Lung (tissue), 12 donors: ENCODE measurements around the gene DHFR. TPM values are rescaled to one million over a fixed set of nuclear protein-coding genes. Genes with fewer than 3 reads are reported as not detected.
"Not testable (repeated sequence)": the region's sequence is repeated elsewhere in the genome, so short reads cannot be mapped to it uniquely, and the experiment has no call there.

Source experiments
- ATAC-seq: fragments of 200-7000 bp; cut with Tn5 transposase; one replicate; pipeline ENCODE4 v1.9.1; 2020; ENCODE audit warnings: moderate number of reproducible peaks; ENCODE audit not compliant: insufficient read depth, low FRiP score
- DNase-seq, 3 donors: peaks; one replicate each; pipeline ENCODE4 v3.0.0-alpha.2; 2013 to 2017
- H3K27ac ChIP-seq, 2 donors: one replicate each; pipeline ENCODE4 v1.5.1; 2013; ENCODE audit warnings: mild to moderate bottlenecking in 2 of 2, moderate library complexity in 2 of 2, control low read depth in 1 of 2, inconsistent platforms in 1 of 2, low read depth in 1 of 2, low read length in 1 of 2
- H3K27me3 ChIP-seq, 3 donors: one replicate each; pipeline ENCODE4 v1.5.1; 2013; ENCODE audit warnings: low read length in 2 of 3; ENCODE audit not compliant: control insufficient read depth in 3 of 3, insufficient read depth in 3 of 3
- H3K36me3 ChIP-seq, 4 donors: one replicate each; pipeline ENCODE4 v1.5.1; 2013; ENCODE audit warnings: low read length in 4 of 4, mild to moderate bottlenecking in 1 of 4, moderate library complexity in 1 of 4; ENCODE audit not compliant: control insufficient read depth in 4 of 4, insufficient read depth in 4 of 4
- H3K4me1 ChIP-seq, 5 donors: one replicate each; pipeline ENCODE4 v1.5.1; 2013; ENCODE audit warnings: low read length in 5 of 5, mild to moderate bottlenecking in 2 of 5, moderate library complexity in 1 of 5; ENCODE audit not compliant: control insufficient read depth in 5 of 5, insufficient read depth in 5 of 5
- H3K4me3 ChIP-seq: one replicate; pipeline ENCODE4 v1.5.1; 2013; ENCODE audit warnings: mild to moderate bottlenecking, control low read depth, moderate library complexity
- H3K9ac ChIP-seq, 2 donors: one replicate each; pipeline ENCODE4 v1.5.1; 2013; ENCODE audit warnings: low read length in 2 of 2, control low read depth in 1 of 2; ENCODE audit not compliant: insufficient read depth in 1 of 2
- H3K9me3 ChIP-seq, 4 donors: one replicate each; pipeline ENCODE4 v1.5.1; 2013; ENCODE audit warnings: low read length in 3 of 4, mild to moderate bottlenecking in 1 of 4, moderate library complexity in 1 of 4; ENCODE audit not compliant: control insufficient read depth in 4 of 4, insufficient read depth in 3 of 4
- WGBS, 2 donors: extraction: QIAGEN DNeasy Blood & Tissue Kit; methylation state at CpG; one replicate each; pipeline ENCODE4 v1.1.7; 2013; 5-methylcytosine and 5-hydroxymethylcytosine counted together
- polyA plus RNA-seq, 2 donors: library from polyadenylated mRNA; stranded (reverse); fragments of 200-250 nt; gene quantifications; one replicate each; pipeline ENCODE4 v1.2.1, GENCODE V29; 2013
- total RNA-seq, 2 donors: library from RNA; depleted of rRNA in 1 of 2; stranded (reverse); fragments of >200 nt in 1 of 2; gene quantifications; one replicate each; pipeline ENCODE4 v1.2.1, GENCODE V29; 2014 to 2021
- TF ChIP-seq, protein P1 (sequence below): IDR thresholded peaks from 2 replicates; pipeline ENCODE4 v1.5.1; 2012; ENCODE audit warnings: mild to moderate bottlenecking; ENCODE audit errors: control extremely low read depth, extremely low read depth
- donor health status: control.
- donor health status: control.
- donor health status: Bipolar disorder and iron deficiency.
- donor health status: healthy.
- donor health status: DM: yes; HTN: yes; CAD: no.

Gene DHFR
- total and polyA plus RNA-seq, 4 donors: 8.1 to 16.0 (median 12.2) TPM

DNA sequence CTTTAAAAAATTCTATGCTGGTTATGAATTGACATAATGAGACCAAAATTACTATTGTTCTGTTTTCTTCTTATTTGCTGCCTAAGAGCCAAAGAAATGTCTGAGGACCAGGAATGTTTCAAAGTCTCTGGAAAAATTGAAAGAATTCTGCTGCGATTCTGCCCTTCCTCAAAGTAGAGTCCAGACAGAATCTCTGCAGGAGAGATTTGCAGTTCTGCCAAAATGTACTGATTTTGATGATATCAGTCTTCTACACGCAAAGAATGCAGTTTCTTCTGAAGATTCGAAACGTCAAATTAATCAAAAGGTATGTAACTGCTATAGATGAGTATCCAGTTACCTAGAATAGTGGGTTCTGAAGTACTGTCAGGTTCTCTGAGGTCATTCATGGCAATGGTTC is 10.3 kb upstream of the DHFR start:
- H3K9ac ChIP-seq: no peak overlapping the region
- H3K27me3 ChIP-seq: no peaks in the 10 kb centered on the region
- peaks cover 11 to 21% (median 17%) of the 10 kb centered on the region in 4 donors for H3K36me3 ChIP-seq
- no peaks in the 10 kb centered on the region for H3K9me3 ChIP-seq
- no peak overlapping the region for H3K4me3 ChIP-seq
- no peak for ATAC-seq
- no peak overlapping the region for H3K27ac ChIP-seq
- H3K4me1 ChIP-seq: peaks cover 0 to 3% (median 0%) of the 10 kb centered on the region in 5 donors
- TF ChIP-seq, protein P1, sequence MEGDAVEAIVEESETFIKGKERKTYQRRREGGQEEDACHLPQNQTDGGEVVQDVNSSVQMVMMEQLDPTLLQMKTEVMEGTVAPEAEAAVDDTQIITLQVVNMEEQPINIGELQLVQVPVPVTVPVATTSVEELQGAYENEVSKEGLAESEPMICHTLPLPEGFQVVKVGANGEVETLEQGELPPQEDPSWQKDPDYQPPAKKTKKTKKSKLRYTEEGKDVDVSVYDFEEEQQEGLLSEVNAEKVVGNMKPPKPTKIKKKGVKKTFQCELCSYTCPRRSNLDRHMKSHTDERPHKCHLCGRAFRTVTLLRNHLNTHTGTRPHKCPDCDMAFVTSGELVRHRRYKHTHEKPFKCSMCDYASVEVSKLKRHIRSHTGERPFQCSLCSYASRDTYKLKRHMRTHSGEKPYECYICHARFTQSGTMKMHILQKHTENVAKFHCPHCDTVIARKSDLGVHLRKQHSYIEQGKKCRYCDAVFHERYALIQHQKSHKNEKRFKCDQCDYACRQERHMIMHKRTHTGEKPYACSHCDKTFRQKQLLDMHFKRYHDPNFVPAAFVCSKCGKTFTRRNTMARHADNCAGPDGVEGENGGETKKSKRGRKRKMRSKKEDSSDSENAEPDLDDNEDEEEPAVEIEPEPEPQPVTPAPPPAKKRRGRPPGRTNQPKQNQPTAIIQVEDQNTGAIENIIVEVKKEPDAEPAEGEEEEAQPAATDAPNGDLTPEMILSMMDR: no peak
- WGBS, 2 donors: 92 to 96% methylated on average over 4 of the region's 4 CpGs
- no peak for DNase-seq

DNA sequence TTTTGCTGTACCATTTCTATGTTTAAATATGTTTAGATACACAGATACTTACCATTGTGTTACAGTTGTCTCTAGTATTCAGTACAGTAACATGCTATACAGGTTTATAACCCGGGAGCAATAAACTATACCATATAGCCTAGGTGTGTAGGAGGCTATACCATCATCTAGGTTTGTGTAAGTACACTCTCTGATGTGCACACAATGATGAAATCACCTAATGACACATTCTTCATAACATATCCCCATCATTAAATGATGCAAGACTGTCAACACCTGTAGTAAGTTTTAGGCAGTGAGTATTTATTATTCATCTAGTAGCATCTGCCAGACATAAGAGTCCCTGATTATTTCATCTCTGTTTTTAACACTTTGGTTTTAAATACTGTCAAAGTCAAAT is 7.3 kb upstream of the DHFR start:
- Histone ChIP-seq H3K4me1 (no peaks in the 10 kb centered on the region), H3K36me3 (peaks cover 8 to 30% (median 20%) of the 10 kb centered on the region in 4 donors), H3K27me3 (no peaks in the 10 kb centered on the region), H3K4me3 (no peak overlapping the region), H3K27ac (no peak overlapping the region), H3K9me3 (no peaks in the 10 kb centered on the region), H3K9ac (no peak overlapping the region)
- no peak for DNase-seq
- 95 to 100% methylated on average over 1 of the region's 1 CpG for WGBS, 2 donors
- no peak for ATAC-seq
- TF ChIP-seq, protein P1: no peak

DNA sequence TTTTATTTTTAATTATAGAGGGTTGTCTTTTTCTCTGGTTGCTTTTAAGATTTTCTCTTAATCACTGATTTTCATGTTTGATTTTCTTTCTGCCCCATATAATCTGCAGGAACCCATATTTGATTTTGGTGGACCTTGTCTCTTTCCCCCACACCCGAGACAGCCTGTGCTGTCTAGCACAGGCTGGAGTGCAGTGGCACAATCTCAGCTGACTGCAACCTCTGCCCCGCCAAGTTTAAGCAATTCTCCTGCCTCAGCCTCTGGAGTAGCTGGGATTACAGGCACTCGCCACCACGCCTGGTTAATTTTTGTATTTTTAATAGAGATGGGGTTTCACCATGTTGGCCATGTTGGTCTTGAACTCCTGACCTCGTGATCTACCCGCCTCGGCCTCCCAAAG is 5.9 kb upstream of the DHFR start:
- H3K4me1 ChIP-seq, H3K27ac ChIP-seq, H3K9ac ChIP-seq, H3K27me3 ChIP-seq, DNase-seq, ATAC-seq, H3K4me3 ChIP-seq, H3K9me3 ChIP-seq: not testable (repeated sequence)
- 93 to 94% methylated on average over 7 of the region's 7 CpGs for WGBS, 2 donors
- H3K36me3 ChIP-seq: peaks cover 6 to 21% (median 14%) of the 10 kb centered on the region in 4 donors

DNA sequence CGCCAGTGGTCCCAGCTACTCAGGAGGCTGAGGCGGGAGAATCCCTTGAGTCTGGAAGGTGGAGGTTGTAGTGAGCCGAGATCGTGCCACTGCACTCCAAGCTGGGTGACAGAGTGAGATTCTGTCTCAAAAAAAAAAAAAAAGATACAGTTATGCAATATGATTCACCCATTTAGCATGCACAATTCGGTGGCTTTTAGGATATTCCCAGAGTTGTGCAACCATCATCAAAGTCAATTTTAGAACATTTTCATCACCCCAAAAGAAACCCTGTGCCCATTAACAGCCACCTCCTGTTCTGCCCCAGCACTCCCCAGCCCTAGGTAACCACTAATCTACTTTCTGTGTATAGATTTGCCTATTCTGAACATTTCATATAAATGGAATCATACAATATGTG is 4.3 kb upstream of the DHFR start:
- no peak overlapping the region for H3K9ac ChIP-seq
- TF ChIP-seq, protein P1: no peak
- ATAC-seq (no peak), DNase-seq (no peak)
- peaks cover under 1 to 11% (median 6%) of the 10 kb centered on the region in 5 donors for H3K4me1 ChIP-seq
- peaks cover 4 to 17% (median 8%) of the 10 kb centered on the region in 4 donors for H3K36me3 ChIP-seq
- no peaks in the 10 kb centered on the region for H3K9me3 ChIP-seq
- H3K27me3 ChIP-seq: no peaks in the 10 kb centered on the region
- no peak overlapping the region for H3K4me3 ChIP-seq
- no peak overlapping the region for H3K27ac ChIP-seq
- 83 to 88% methylated on average over 5 of the region's 5 CpGs for WGBS, 2 donors
